Measurements from ENCODE around the gene BCKDHA.
A peak's percentile ranks its signal among the peaks of the same experiment; 100 is the strongest.

Gene BCKDHA

DNA sequence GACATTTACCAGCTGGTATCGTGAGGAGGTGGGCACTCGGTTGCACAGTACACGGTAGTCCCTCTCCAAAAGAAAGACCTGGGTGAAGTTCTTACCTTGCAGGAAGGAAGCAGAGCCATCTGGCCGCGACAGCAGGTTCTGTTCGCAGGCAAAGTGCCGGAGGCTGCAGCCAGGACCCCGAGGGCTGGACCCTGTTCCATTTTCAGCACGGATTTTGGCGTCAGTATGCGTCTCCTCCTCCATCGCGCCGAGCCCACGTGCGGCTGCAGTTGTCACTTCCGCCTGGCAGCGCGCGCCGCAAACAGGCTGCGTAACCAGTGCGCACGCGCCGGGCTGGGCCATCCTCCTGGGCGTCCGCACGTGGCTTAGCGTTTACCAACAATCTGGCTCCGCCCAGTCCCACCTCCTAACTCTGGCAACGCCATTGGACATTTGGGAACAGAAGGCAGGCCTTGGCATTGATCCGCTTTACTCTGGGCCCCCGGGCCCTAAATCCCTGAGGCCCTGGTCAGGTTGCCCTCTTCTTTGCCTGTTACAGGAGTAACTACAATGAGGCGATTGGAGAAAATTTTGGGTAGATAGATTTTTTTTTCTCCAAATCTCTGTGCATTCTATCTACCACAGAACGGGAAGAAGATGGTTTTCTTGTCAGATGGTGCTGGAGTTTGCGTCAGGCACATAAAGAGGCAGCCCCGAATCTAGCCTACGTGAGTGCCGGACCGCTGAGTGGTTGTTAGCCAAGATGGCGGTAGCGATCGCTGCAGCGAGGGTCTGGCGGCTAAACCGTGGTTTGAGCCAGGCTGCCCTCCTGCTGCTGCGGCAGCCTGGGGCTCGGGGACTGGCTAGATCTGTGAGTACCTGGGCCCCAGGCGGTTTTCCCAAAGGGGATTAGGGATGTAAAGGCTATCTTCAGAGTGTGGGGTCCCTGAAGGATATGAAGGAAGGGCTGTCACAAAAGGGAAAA lies at the start of gene BCKDHA, which contains the start of gene EXOSC5:
Gene BCKDHA, plus strand, starts transcription at position 733 of the 964 bp plus-strand sequence. Its CDS starts 10 bp downstream, at position 743.
Gene EXOSC5, minus strand, starts transcription at position 274 of the 964 bp plus-strand sequence. Its CDS starts 31 bp downstream, at position 243.
- peak; percentile 98 for DNase-seq

DNA sequence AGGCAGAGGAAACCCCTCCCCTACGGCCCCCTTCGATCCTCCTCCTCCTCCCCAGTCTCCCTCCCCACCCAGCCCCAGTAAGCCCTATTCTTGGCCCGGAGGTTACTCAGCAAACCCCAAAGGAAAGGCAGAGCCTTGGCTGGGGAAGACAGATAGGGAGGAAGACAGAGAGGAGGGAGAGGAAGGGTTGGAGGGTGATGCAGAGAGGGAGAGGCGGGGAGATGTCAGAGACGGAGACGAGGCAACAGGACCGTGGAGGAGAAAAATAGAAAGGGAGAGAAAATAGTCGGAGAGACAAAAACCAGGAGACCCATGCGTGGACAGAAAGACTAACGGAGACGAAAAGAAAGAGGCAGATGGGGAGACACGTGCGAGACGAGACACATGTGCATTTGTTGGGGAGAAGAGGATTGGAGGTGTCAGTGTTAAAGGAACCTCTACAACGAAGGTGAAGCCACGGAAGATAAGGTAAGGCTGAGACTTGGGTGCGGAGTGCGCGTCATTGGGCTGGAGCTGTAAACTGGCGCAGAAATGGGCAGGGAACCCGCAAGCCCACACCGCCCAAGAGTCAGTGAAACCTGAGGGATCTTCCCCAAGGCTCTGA lies 46.8 kb upstream of the BCKDHA start:
- DNase-seq = no peak

DNA sequence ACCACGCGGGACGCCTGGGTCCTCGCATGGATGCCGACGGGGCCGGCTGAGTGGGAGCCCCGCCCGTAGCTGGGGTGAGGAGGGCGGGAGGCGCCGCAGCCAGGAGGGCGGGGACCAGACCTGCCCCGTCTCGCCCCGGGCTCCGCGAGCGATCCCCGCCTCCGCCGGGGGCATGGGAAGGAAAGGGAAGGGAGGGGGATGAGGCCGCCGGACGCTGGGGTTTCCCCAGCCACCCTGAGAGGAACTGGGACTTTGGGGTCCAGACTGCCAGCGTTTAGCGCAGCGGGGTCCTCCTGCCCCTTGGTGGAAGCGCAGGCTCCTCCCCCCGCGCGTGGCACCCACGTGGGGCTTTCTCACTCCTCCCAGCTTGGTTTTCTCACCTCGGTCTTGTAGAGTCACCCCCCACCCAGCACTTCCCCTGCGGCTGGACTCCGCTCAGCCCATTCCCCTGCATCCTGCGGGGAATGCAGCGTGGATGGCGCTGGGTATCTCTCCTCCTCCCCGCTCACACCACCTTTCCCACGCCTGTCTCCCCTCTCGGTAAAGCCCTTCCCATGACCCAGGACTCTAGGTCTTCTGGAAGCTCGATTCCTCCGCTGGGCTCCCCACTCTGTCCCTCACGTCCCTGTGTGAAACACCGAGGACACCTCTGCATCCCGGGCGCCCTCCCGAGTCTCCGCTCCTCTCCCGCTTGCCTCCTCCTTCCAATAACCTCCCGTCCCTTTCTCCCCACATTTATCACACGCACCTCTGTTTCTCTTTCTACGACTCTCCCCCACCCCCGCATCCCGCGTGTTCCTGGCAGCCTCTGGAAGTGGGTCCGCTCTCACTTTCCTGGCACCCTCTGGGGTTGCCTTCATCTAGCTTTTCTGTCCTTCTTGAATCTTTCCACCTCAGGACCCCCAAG lies 46.0 kb upstream of the BCKDHA start:
- DNase-seq = peak; percentile 87

DNA sequence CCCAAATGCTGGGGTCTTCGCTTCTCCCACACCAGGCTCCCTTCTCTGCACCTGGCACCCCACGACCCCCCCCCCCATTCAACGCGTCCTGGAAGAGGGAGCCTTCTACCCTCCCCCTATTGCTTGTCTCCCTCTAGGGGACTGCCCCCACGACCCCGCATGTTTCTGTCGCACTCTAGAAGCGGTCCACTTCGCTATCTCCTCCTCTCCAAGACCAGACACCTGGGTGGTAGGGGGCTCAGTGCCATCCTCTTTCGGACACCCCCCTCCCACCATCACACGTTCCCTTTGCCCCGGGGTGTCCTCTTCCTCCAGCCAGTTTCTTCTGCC lies 45.4 kb upstream of the BCKDHA start:
- DNase-seq = no peak

DNA sequence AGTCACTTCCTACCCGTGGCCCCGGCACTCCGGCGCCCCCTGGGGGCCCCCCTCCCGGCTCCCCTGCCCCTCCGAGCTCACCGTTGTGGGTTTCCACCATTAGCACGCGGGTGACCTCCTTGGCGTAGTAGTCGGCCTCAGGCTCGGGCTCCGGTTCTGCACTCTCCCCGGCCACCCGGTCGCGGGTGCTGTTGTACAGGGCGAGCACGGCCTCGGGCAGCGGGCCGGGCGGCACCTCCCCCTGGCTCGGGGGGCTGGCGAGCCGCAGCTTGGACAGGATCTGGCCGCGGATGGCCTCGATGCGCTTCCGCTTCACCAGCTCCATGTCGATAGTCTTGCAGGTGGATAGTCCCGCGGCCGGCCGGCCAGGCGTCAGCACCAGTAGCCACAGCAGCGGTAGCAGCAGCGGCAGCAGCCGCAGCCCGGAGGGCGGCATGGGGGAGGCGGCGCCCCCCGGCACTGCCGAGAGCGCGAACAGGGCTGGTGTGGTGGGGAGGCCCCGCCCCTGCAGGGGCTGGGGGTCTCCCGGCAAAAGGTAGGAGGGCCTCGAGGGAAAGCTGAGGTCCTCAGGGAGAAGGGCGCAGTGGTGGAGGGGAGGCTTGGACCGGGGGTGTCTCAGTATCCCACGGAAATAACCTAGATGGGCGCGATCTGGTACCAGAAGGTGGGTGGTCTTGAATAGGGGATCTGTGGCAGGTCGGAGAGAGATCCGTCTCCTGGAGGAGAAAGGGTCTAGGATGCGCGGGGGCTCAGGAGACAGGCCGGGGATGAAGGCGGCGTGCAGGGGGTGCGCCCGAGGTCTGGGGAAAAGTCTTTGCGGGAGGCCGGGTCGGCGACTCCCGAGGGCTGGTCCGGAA lies 44.8 kb upstream of the BCKDHA start:
- DNase-seq = peak; percentile 81

- peak; percentile 98 for DNase-seq
These were observed 43.9 kb upstream of the BCKDHA start, which contains the start of gene TGFB1 for GRCh38 chr19:41353466-41354342. Gene TGFB1 (minus strand): TSS chr19:41353922. CDS start chr19:41353044, 878 bp downstream.

DNA sequence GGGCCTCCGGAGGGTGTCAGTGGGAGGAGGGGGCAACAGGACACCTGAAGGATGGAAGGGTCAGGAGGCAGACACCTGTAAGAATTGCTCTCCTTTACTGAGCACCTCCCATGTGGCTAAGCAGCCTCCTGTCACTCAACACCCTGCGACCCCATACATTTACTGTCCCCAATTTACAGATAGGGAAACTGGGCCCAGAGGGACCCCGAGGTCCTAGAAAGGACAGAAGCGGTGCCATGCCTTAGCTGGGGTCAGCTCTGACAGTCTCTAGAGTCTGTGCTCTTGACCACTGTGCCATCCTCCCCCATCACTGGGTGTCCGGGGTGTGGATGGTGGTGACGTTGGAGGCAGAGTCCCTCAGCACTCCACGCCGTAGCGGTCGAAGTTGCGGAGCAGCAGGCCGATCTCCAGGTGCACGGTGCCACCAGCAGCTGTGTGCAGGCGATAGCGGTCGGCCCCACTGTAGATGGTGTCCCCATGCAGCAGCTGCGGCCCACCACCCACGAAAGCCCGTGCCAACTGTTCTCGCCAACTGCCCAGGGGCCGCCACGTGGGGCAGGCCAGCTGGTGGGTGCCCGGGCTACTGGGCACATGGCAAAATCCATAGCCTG lies 43.2 kb upstream of the BCKDHA start:
- no peak for DNase-seq

- no peak for DNase-seq
These were observed 42.6 kb upstream of the BCKDHA start for GRCh38 chr19:41355035-41355434.

DNA sequence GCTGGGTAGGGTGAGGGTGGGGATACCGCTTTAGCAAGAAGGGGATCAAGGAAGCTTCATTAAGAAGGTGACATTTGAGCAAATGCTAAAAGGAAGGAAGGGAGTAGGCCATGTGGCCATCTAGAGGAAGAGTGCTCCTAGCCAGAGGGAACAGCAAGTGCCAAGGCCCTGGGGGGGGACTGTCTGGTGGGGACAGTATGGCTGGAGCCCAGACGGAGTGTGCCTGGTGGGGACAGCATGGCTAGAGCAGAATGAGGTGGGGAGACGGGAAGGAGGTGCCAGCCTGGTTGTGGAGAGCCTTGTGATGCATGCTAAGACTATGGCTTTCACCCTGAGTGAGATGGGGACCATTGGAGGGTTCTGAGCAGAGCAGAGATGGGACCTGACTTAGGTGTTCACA lies 41.8 kb upstream of the BCKDHA start:
- DNase-seq = no peak

DNA sequence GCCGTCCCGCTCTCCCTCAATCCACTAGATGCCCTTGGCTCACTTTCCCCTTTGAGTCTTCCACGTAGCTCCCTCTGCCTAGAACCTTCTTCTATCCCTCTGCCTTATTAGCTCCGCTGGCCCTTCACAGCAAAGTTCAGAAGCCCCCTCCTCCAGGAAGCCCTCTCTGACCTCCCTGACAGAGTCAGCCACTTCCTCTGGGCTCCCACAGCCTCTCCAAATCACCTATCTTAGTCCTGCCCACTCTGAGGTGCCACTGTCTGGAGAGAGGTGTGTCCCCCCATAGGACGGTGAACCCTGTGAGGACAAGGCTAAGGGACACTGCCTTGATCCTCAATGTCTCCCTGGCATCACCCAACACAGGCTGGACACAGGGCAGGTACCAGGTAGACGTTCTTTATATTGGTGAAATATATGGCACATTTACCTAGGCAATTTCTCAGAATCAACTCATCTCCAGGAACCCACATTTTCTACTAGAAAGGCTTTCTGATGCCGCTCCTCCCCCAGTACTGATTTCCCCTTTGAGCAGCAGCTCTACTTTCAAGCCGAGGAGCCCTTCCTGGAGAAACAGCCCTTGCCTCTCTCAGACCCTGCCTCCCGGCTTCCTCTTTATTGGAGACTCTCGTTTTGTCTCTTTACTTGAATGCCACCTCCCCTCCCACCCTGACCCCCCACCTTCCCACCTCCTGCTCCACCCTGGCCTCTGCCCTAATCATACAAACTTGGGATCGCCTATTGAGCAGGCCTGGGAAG lies 40.5 kb upstream of the BCKDHA start:
- DNase-seq = no peak

DNA sequence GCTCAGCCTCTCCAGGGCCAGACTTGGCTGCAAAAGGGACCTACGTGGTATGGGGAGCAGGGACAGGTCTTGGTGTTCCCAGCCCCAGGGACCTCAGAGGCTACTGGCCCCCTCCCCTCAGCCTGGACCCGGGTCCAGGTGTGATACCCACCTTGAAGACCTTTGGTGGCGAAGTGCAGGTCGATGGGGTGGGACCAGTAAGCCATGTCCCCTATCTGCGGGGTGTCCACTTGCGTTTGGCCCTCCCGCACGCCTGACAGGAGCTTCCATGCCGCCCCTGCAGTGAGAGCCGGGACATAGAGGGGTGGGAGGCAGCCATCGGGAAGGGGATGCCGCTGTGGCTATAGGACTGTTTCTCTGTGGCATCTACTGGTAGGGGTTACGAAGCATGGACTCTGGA lies 39.9 kb upstream of the BCKDHA start:
- DNase-seq = no peak

- DNase-seq = no peak
These were observed 37.9 kb upstream of the BCKDHA start for GRCh38 chr19:41359741-41360140.

GRCh38 chr19:41362143-41362847 lies 35.3 kb upstream of the BCKDHA start:
- no peak for DNase-seq

DNA sequence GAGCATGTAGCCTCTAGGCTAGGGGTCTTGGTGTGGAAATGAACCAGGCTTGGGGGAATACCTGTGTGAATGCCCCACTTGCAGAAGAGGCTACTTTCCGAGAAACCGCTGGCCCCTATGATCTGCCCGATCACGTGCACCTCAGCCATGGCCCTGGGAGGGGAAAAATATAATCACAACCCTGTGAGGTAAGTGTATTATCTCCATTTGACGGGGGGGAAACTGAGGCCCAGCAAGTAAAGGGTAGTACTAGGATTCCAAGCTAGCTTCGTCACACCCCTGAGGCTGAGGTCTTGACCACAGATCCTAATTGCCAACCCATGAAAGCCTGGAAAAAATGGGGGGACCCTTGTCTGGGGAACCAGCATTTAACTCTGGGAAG lies 34.3 kb upstream of the BCKDHA start:
- no peak for DNase-seq

DNA sequence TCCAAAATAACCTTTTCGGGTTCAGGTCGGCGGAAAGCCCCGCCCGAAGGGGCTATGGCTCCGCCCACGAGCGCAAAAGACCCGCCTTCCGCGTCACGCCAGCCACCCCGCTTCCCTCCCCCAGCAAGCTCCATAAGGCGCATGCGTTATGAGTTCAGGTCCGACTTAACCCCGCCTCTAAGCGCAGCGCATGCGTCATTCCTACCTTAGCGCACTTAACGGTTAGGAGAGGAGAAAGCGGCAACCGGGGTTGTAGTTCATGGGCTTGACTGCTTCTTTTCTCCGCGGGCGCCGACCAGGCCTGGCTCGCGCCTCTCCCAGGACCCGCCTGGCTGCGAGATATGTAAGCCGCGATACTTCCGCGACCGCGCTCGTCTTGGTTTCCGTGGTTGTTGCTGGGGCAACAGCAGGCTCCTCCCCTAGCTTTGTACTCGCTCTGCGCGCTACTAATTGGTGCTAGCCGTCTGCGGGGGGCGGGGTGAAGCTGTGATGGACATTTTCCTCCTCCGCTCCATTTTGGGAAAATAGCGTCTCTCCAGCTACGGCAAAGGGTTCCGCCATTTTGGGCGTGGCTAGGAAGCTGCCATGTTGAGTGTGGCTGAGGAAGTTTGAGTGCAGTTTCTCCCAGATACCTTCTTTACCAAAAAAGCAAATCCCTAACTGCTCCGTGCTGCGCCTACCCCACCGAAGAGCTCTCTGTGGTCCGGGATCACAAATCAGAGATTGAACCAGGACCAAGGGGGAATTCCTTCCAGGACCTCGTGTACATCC lies 33.7 kb upstream of the BCKDHA start, which contains the start of gene B9D2:
Gene B9D2, minus strand, starts transcription at position 397 of the 771 bp plus-strand sequence. CDS start 630 bp downstream, outside the sequence.
- peak; percentile 96 for DNase-seq

GRCh38 chr19:41364524-41365391 lies 32.9 kb upstream of the BCKDHA start:
- DNase-seq = no peak

GRCh38 chr19:41366089-41366488 lies 31.5 kb upstream of the BCKDHA start:
- no peak for DNase-seq

Data from activated CD8-positive, alpha-beta memory T cell treated with anti-CD3 and anti-CD28 coated beads, Interleukin-2, amount 50 U/mL, for 4 hours (primary cell).